HCT116 (cell line): ENCODE results near the gene GMPR2. TPM values are rescaled to one million over a fixed set of nuclear protein-coding genes. Genes with fewer than 3 reads are reported as not detected.
"Not testable (repeated sequence)": the region's sequence is repeated elsewhere in the genome, so short reads cannot be mapped to it uniquely, and the experiment has no call there.

Source experiments
- ATAC-seq: fragments of 200-7000 bp; cut with Tn5 transposase; 2 replicates; pipeline ENCODE4 v1.9.1; 2020; ENCODE audit warnings: mild to moderate bottlenecking, moderate library complexity
- BruUV-seq: library from RNA; stranded (reverse); fragments of 400-500 nt; replicated peaks from 2 replicates; lab custom pipeline; 2021; lab: Mats Ljungman, UMichigan
- CTCF ChIA-PET: fragments of 300-600 bp; sonication (Branson Sonifier 250); formaldehyde crosslinking; loops from one replicate; lab custom pipeline; 2021; ENCODE audit warnings: antibody characterized with exemption; lab: Charles Lee
- POLR2A ChIA-PET: fragments of 300-600, 350-600 bp; sonication (Branson Sonifier 250); formaldehyde crosslinking; loops from one replicate; lab custom pipeline; 2021; ENCODE audit warnings: antibody characterized with exemption; lab: Charles Lee
- RAD21 ChIA-PET, 2 experiments: fragments of 300-600 bp; sonication (Branson Sonifier 250); formaldehyde crosslinking; loops; one replicate each; lab custom pipeline; 2023; ENCODE audit warnings: low total read pairs in 2 of 2; ENCODE audit not compliant: uncharacterized antibody in 2 of 2, unreplicated experiment in 2 of 2, low non-redundant PET in 1 of 2; lab: Charles Lee
- DNase-seq: peaks from one replicate; pipeline ENCODE4 v3.0.0-alpha.2; 2010; ENCODE audit warnings: low read depth, low spot score
- H2AFZ ChIP-seq: fragments of 200-600 bp; shearing (Covaris generic), sonication (generic); 2 replicates; pipeline ENCODE4 v1.6.1; 2017; ENCODE audit warnings: low read depth, mixed run types, mixed read lengths, antibody characterized with exemption, low read length; ENCODE audit not compliant: poor library complexity, severe bottlenecking
- H3K27ac ChIP-seq: 2 replicates; pipeline ENCODE4 v1.5.1; 2012; ENCODE audit warnings: low read depth, low read length
- H3K27me3 ChIP-seq: fragments of 200-600 bp; sonication (generic); 2 replicates; pipeline ENCODE4 v1.6.1; 2016; ENCODE audit warnings: mixed run types, low read length, mixed read lengths; ENCODE audit not compliant: insufficient read depth
- H3K36me3 ChIP-seq, 2 experiments: fragments of 200-500 bp in 1 of 2; fragments of 200-600 bp in 1 of 2; sonication (Bioruptor generic) in 1 of 2; sonication (generic) in 1 of 2; 2 replicates each; pipeline versions ENCODE4 v1.5.1 to v1.6.1; 2014 to 2016; ENCODE audit warnings: low read length in 2 of 2, inconsistent platforms in 1 of 2, mixed read lengths in 1 of 2, mixed run types in 1 of 2; ENCODE audit not compliant: insufficient read depth in 2 of 2, control insufficient read depth in 1 of 2
- H3K4me1 ChIP-seq, 2 experiments: fragments of 200-600 bp in 1 of 2; sonication (generic) in 1 of 2; 2 replicates each; pipeline versions ENCODE4 v1.5.1 to v1.6.1; 2012 to 2017; ENCODE audit warnings: low read length in 2 of 2, inconsistent platforms in 1 of 2, mild to moderate bottlenecking in 1 of 2, mixed read lengths in 1 of 2, mixed run types in 1 of 2, moderate library complexity in 1 of 2; ENCODE audit not compliant: insufficient read depth in 2 of 2, control insufficient read depth in 1 of 2
- H3K4me2 ChIP-seq: fragments of 200-600 bp; sonication (generic); 2 replicates; pipeline ENCODE4 v1.6.1; 2017; ENCODE audit warnings: mixed run types, low read length, mixed read lengths
- H3K4me3 ChIP-seq, 2 experiments: fragments of 200-600 bp in 1 of 2; sonication (generic) in 1 of 2; replicated peaks in 1 of 2; 2 replicates each; pipeline ENCODE4 v1.5.1; 2011 to 2016; ENCODE audit warnings: low read length in 2 of 2, control low read depth in 1 of 2, low read depth in 1 of 2, mild to moderate bottlenecking in 1 of 2, mixed read lengths in 1 of 2, mixed run types in 1 of 2
- H3K79me2 ChIP-seq: fragments of 200-600 bp; sonication (generic); 2 replicates; pipeline ENCODE4 v1.6.1; 2017; ENCODE audit warnings: mild to moderate bottlenecking, mixed run types, low read length, moderate library complexity, mixed read lengths; ENCODE audit not compliant: insufficient read depth
- H3K9ac ChIP-seq: fragments of 200-600 bp; sonication (generic); 2 replicates; pipeline ENCODE4 v1.6.1; 2016; ENCODE audit warnings: low read length, mixed read lengths
- H3K9me2 ChIP-seq: fragments of 200-600 bp; sonication (generic), shearing (Covaris generic); 2 replicates; pipeline ENCODE4 v1.6.1; 2017; ENCODE audit warnings: mixed run types, mild to moderate bottlenecking, moderate library complexity; ENCODE audit not compliant: insufficient read depth
- H3K9me3 ChIP-seq, 2 experiments: fragments of 200-500 bp in 1 of 2; fragments of 200-600 bp in 1 of 2; sonication (Bioruptor generic) in 1 of 2; sonication (generic) in 1 of 2; 2 replicates each; pipeline ENCODE4 v1.6.1; 2014 to 2017; ENCODE audit warnings: low read length in 2 of 2, mixed read lengths in 2 of 2, inconsistent platforms in 1 of 2, low read depth in 1 of 2, mild to moderate bottlenecking in 1 of 2, mixed run types in 1 of 2, moderate library complexity in 1 of 2; ENCODE audit not compliant: control insufficient read depth in 1 of 2, insufficient read depth in 1 of 2
- H4K20me1 ChIP-seq: fragments of 200-600 bp; sonication (generic), shearing (Covaris generic); 2 replicates; pipeline ENCODE4 v1.6.1; 2017; ENCODE audit warnings: mixed run types, mild to moderate bottlenecking, moderate library complexity; ENCODE audit not compliant: insufficient read depth
- CEBPB ChIP-seq: IDR thresholded peaks from 2 replicates; pipeline ENCODE4 v1.6.1; 2012; ENCODE audit warnings: low read depth
- EGR1 ChIP-seq: IDR thresholded peaks from 2 replicates; pipeline ENCODE4 v1.6.1; 2012; ENCODE audit warnings: low read depth
- EZH2 ChIP-seq: fragments of 200-600 bp; sonication (generic); IDR thresholded peaks from 2 replicates; pipeline ENCODE4 v1.6.1; 2017; ENCODE audit warnings: antibody characterized with exemption, mixed run types
- JUND ChIP-seq: IDR thresholded peaks from 2 replicates; pipeline ENCODE4 v1.6.1; 2012
- POLR2A ChIP-seq: IDR thresholded peaks from 2 replicates; pipeline ENCODE4 v1.7.0; 2011; ENCODE audit warnings: borderline replicate concordance; ENCODE audit not compliant: insufficient read depth, insufficient read length; ENCODE audit errors: extremely low read depth
- RAD21 ChIP-seq: IDR thresholded peaks from 2 replicates; pipeline ENCODE4 v1.6.1; 2012; ENCODE audit warnings: low read depth, mild to moderate bottlenecking
- SIN3A ChIP-seq: IDR thresholded peaks from 2 replicates; pipeline ENCODE4 v1.6.1; 2012; ENCODE audit warnings: low read depth
- SP1 ChIP-seq: IDR thresholded peaks from 2 replicates; pipeline ENCODE4 v1.6.1; 2012; ENCODE audit warnings: low read depth
- YY1 ChIP-seq: IDR thresholded peaks from 2 replicates; pipeline ENCODE4 v1.6.1; 2011; ENCODE audit warnings: low read length, low read depth, moderate library complexity, mild to moderate bottlenecking; ENCODE audit not compliant: insufficient replicate concordance; ENCODE audit errors: extremely low read depth
- ZFX ChIP-seq: fragments of 450-650 bp; IDR thresholded peaks from 2 replicates; pipeline ENCODE4 v1.6.1; 2017
- intact Hi-C: fragments of 100-400 bp; cut with micrococcal nuclease; formaldehyde crosslinking; loops from 2 replicates; pipeline ENCODE4 v1.10.0; 2022
- total RNA-seq: library from RNA; stranded (reverse); gene quantifications from one replicate; pipeline ENCODE4 v1.2.1, GENCODE V29; 2021; ENCODE audit not compliant: unreplicated experiment
- TF ChIP-seq, protein P1 (sequence below): IDR thresholded peaks from 2 replicates; pipeline ENCODE4 v1.6.1; 2012
- TF ChIP-seq, protein P2 (sequence below): IDR thresholded peaks from 2 replicates; pipeline ENCODE4 v1.6.1; 2012; ENCODE audit warnings: low read depth
- TF ChIP-seq, protein P3 (sequence below): IDR thresholded peaks from 2 replicates; pipeline ENCODE4 v1.6.1; 2011; ENCODE audit warnings: mild to moderate bottlenecking, low read length, moderate library complexity; ENCODE audit not compliant: insufficient replicate concordance; ENCODE audit errors: extremely low read depth

GMPR2 gene
- total RNA-seq, 1 experiment from 2014 or later = 66.9 TPM

DNA sequence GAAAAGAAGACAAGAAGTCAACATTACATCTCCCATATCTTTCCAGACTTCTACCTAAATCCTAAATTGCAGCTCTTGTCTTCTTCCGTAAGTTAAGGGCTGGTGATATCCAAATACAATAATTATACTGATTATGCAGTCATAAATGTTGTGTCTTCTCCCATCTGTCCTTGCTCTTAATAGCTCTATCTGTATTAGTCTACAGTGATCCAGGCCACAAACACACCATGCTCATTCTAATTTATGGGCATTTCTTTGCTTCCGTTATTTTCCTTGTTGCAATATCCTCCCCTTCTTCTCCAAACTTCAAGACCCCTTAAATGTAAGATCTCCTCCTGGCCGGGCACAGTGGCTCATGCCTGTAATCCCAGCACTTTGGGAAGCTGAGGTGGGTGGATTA is 13.2 kb upstream of the GMPR2 start:
- H3K9me2 ChIP-seq = no peaks in the 10 kb centered on the region
- no peak overlapping the region for H3K27ac ChIP-seq
- ChIA-PET CTCF (interaction anchor here (0.7 to 0.8 kb wide), 3 partner anchors 89 to 1810 kb away, joined by 3 to 4 read pairs (median 3); no protein-coding TSS in a partner anchor), POLR2A (no interaction called here), RAD21 (interaction anchor here in 1 of 2 experiments (0.7 kb wide), 1 partner anchor 29 kb away, joined by 7 read pairs; no protein-coding TSS in a partner anchor)
- no peaks in the 10 kb centered on the region for H4K20me1 ChIP-seq
- peaks cover 13 to 14% of the 10 kb centered on the region in 2 experiments for H3K4me1 ChIP-seq
- ATAC-seq (no peak), DNase-seq (no peak)
- peaks cover 0 to 2% of the 10 kb centered on the region in 2 experiments; a peak in 1 of 4 replicates for H3K36me3 ChIP-seq
- peaks cover 54% of the 10 kb centered on the region for H3K79me2 ChIP-seq
- BruUV-seq = no TSS peak
- intact Hi-C loops = loop anchor here (10.0 kb wide), 1 partner anchor 215 kb away; no protein-coding TSS in a partner anchor
- H3K4me2 ChIP-seq = no peak overlapping the region
- no peak overlapping the region for H3K9ac ChIP-seq
- H3K27me3 ChIP-seq = no peaks in the 10 kb centered on the region
- no peaks in the 10 kb centered on the region for H3K9me3 ChIP-seq
- TF ChIP-seq, protein P1, sequence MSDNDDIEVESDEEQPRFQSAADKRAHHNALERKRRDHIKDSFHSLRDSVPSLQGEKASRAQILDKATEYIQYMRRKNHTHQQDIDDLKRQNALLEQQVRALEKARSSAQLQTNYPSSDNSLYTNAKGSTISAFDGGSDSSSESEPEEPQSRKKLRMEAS = no peak
- TF ChIP-seq YY1 = no peak
- no peak for TF ChIP-seq POLR2A
- TF ChIP-seq RAD21 = no peak
- TF ChIP-seq CEBPB = no peak
- no peak for TF ChIP-seq EZH2
- TF ChIP-seq, protein P2, sequence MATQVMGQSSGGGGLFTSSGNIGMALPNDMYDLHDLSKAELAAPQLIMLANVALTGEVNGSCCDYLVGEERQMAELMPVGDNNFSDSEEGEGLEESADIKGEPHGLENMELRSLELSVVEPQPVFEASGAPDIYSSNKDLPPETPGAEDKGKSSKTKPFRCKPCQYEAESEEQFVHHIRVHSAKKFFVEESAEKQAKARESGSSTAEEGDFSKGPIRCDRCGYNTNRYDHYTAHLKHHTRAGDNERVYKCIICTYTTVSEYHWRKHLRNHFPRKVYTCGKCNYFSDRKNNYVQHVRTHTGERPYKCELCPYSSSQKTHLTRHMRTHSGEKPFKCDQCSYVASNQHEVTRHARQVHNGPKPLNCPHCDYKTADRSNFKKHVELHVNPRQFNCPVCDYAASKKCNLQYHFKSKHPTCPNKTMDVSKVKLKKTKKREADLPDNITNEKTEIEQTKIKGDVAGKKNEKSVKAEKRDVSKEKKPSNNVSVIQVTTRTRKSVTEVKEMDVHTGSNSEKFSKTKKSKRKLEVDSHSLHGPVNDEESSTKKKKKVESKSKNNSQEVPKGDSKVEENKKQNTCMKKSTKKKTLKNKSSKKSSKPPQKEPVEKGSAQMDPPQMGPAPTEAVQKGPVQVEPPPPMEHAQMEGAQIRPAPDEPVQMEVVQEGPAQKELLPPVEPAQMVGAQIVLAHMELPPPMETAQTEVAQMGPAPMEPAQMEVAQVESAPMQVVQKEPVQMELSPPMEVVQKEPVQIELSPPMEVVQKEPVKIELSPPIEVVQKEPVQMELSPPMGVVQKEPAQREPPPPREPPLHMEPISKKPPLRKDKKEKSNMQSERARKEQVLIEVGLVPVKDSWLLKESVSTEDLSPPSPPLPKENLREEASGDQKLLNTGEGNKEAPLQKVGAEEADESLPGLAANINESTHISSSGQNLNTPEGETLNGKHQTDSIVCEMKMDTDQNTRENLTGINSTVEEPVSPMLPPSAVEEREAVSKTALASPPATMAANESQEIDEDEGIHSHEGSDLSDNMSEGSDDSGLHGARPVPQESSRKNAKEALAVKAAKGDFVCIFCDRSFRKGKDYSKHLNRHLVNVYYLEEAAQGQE = no peak
- no peak for TF ChIP-seq SIN3A
- TF ChIP-seq EGR1 = no peak
- TF ChIP-seq, protein P3, sequence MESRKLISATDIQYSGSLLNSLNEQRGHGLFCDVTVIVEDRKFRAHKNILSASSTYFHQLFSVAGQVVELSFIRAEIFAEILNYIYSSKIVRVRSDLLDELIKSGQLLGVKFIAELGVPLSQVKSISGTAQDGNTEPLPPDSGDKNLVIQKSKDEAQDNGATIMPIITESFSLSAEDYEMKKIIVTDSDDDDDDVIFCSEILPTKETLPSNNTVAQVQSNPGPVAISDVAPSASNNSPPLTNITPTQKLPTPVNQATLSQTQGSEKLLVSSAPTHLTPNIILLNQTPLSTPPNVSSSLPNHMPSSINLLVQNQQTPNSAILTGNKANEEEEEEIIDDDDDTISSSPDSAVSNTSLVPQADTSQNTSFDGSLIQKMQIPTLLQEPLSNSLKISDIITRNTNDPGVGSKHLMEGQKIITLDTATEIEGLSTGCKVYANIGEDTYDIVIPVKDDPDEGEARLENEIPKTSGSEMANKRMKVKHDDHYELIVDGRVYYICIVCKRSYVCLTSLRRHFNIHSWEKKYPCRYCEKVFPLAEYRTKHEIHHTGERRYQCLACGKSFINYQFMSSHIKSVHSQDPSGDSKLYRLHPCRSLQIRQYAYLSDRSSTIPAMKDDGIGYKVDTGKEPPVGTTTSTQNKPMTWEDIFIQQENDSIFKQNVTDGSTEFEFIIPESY = no peak
- TF ChIP-seq ZFX = no peak
- TF ChIP-seq JUND = no peak
- no peak for TF ChIP-seq SP1
- no peak overlapping the region for H3K4me3 ChIP-seq
- H2AFZ ChIP-seq = no peak overlapping the region

DNA sequence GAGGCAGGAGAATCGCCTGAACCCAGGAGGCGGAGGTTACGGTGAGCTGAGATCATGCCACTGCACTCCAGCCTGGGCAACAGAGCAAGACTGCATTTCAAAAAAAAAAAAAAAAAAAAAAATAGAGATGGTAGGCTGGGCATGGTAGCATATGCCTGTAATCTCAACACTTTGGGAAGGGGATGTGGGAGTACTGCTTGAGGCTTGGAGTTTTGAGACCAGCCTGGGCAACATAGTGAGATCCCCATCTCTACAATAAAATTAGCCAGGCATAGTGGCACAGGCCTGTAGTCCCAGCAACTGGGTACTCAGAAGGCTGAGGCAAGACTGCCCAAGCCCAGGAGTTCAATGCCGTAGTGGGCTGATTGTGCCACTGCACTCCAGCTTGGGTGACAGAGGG is 9.7 kb upstream of the GMPR2 start:
- H3K9me2 ChIP-seq, H3K27ac ChIP-seq, H4K20me1 ChIP-seq, POLR2A ChIA-PET, ATAC-seq, DNase-seq, H2AFZ ChIP-seq, BruUV-seq, H3K36me3 ChIP-seq, H3K4me2 ChIP-seq, CTCF ChIA-PET, H3K9me3 ChIP-seq, H3K4me1 ChIP-seq, H3K4me3 ChIP-seq, intact Hi-C loops, H3K9ac ChIP-seq, H3K27me3 ChIP-seq, RAD21 ChIA-PET: not testable (repeated sequence)
- H3K79me2 ChIP-seq = peaks cover 88% of the 10 kb centered on the region
